Keratinocyte (primary cell): ENCODE measurements around the gene APOBEC3C.
"Not testable (repeated sequence)": the region's sequence is repeated elsewhere in the genome, so short reads cannot be mapped to it uniquely, and the experiment has no call there.

Experiments used
- EZH2 ChIP-seq: IDR thresholded peaks from one replicate; pipeline ENCODE4 v1.6.1; 2012; ENCODE audit warnings: inconsistent platforms, mild to moderate bottlenecking, low read length, moderate library complexity
- TF ChIP-seq, protein P1 (sequence below), 3 experiments: IDR thresholded peaks in 1 of 3; conservative IDR thresholded peaks in 1 of 3; optimal IDR thresholded peaks in 1 of 3; 2 replicates in 2 of 3; 3 replicates in 1 of 3; pipeline versions ENCODE3 to v1.5.1; 2011; ENCODE audit warnings: low read length in 3 of 3, mild to moderate bottlenecking in 3 of 3, moderate library complexity in 2 of 3, control low read depth in 1 of 3, inconsistent platforms in 1 of 3; ENCODE audit not compliant: insufficient read depth in 2 of 3; ENCODE audit errors: extremely low read depth in 1 of 3

DNA sequence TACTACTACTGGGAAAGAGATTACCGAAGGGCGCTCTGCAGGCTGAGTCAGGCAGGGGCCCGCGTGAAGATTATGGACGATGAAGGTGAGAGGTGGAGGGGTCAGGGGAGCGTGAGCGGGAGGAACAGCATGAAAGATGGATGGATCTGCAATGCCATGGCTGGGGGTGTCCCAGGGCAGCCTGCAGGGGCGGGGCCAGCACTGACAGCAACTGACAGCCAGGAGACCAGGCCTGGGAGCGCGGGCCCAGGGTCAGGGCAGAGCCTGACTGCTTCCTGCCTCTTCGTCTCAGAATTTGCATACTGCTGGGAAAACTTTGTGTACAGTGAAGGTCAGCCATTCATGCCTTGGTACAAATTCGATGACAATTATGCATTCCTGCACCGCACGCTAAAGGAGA lies 31.1 kb downstream of the APOBEC3C start:
- TF ChIP-seq, protein P1, sequence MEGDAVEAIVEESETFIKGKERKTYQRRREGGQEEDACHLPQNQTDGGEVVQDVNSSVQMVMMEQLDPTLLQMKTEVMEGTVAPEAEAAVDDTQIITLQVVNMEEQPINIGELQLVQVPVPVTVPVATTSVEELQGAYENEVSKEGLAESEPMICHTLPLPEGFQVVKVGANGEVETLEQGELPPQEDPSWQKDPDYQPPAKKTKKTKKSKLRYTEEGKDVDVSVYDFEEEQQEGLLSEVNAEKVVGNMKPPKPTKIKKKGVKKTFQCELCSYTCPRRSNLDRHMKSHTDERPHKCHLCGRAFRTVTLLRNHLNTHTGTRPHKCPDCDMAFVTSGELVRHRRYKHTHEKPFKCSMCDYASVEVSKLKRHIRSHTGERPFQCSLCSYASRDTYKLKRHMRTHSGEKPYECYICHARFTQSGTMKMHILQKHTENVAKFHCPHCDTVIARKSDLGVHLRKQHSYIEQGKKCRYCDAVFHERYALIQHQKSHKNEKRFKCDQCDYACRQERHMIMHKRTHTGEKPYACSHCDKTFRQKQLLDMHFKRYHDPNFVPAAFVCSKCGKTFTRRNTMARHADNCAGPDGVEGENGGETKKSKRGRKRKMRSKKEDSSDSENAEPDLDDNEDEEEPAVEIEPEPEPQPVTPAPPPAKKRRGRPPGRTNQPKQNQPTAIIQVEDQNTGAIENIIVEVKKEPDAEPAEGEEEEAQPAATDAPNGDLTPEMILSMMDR (optimal IDR thresholded peaks at IDR 0.05 in 1 of 3, IDR thresholded peaks at IDR 0.05 in 1 of 3, conservative IDR thresholded peaks at IDR 0.05 in 1 of 3; ENCODE audit: extremely low read depth in 1 of 3, insufficient read depth in 2 of 3, low read length in 3 of 3): not testable (repeated sequence)
- not testable (repeated sequence) for TF ChIP-seq EZH2
